ENCODE data around the gene SYNGR3. TPM values are rescaled to one million over a fixed set of nuclear protein-coding genes. Genes with fewer than 3 reads are reported as not detected.

SYNGR3 gene
- total RNA-seq, 1 donor from 2014 or later: 1.4 TPM

GRCh38 chr16:1991948-1992703, 2.4 kb downstream of the SYNGR3 start:
- peak; percentile 97 for DNase-seq (ENCODE audit: low spot score)

GRCh38 chr16:1992704-1993317, 3.0 kb downstream of the SYNGR3 start:
- no peak for DNase-seq (ENCODE audit: low spot score)

- DNase-seq (ENCODE audit: low spot score): no peak
Observed at GRCh38 chr16:1993731-1994131, 4.0 kb downstream of the SYNGR3 start.

- DNase-seq (ENCODE audit: low spot score): no peak
Observed at GRCh38 chr16:1997494-1998359, 8.0 kb downstream of the SYNGR3 start.

- no peak for DNase-seq (ENCODE audit: low spot score)
Observed at GRCh38 chr16:1998360-1998835, 8.6 kb downstream of the SYNGR3 start.

GRCh38 chr16:1998852-1999801, 9.4 kb downstream of the SYNGR3 start:
- DNase-seq (ENCODE audit: low spot score): no peak

DNA sequence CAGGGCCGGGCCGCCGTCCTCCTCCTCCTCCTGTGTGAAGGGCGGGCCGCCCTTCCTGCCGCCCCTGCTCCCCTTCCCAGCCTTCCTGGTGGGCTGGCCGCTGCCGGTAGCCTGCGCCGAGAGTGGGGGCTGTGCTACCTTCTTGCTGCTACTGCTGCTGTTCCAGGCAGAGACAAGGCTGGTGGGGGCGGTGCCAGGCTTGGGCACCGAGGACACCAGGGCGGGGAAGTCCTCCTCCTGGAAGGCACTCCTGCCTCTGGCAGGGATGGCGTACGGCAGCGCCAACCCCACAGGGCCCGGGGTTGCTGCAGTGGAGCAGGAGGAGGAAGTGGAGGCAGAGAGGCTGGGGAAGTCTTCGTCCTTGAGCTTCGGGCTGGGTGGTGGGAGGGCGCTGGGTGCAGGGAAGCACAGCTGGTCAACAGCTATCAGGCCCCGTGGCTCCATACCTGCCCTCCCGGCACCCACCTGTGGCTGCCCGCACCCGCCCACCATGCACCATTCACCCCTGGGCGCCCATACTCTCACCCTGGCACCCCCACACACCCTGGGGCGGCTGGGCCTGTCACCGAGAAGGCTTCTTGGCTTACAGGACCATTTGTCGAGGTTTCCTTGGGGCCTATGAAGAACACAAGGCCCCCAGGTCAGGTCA, 10.2 kb downstream of the SYNGR3 start:
- DNase-seq (ENCODE audit: low spot score): no peak

- no peak for DNase-seq (ENCODE audit: low spot score)
Observed at GRCh38 chr16:2001035-2001434, 11.3 kb downstream of the SYNGR3 start.

GRCh38 chr16:2001456-2002355, 11.9 kb downstream of the SYNGR3 start:
- no peak for DNase-seq (ENCODE audit: low spot score)

- DNase-seq (ENCODE audit: low spot score): no peak
Observed at GRCh38 chr16:2002406-2003230, 12.8 kb downstream of the SYNGR3 start.

DNA sequence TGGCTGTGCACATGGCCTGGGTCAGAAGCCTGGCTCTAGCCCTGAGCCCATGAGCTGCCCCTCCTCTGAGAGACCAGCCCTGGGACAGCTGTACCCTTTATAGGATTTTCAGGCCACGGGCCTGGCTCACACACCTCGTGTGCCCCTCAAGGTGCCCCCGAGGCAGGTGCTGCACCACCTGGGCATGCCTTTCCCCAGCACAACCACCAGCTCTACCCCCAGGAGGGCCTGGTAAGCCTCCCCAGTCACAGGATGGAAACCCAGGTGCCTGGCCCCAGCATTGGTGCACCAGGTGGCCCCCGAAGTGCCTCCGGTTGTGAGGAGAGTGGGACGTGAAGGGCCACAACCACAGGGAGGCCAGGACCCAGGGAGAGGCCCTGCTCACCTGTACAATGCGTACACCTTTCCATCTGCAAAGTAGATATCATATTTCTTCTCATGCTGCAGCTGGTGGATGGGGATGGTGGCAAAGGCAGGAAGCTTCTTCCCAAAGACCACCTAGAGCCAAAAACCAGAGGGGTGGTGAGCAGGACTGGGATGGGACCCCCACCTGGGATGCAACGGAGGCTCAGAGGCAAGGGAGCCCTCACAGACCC, 13.6 kb downstream of the SYNGR3 start:
- no peak for DNase-seq (ENCODE audit: low spot score)

- DNase-seq (ENCODE audit: low spot score): peak; percentile 82
Observed at GRCh38 chr16:2003827-2004641, 14.3 kb downstream of the SYNGR3 start.

DNA sequence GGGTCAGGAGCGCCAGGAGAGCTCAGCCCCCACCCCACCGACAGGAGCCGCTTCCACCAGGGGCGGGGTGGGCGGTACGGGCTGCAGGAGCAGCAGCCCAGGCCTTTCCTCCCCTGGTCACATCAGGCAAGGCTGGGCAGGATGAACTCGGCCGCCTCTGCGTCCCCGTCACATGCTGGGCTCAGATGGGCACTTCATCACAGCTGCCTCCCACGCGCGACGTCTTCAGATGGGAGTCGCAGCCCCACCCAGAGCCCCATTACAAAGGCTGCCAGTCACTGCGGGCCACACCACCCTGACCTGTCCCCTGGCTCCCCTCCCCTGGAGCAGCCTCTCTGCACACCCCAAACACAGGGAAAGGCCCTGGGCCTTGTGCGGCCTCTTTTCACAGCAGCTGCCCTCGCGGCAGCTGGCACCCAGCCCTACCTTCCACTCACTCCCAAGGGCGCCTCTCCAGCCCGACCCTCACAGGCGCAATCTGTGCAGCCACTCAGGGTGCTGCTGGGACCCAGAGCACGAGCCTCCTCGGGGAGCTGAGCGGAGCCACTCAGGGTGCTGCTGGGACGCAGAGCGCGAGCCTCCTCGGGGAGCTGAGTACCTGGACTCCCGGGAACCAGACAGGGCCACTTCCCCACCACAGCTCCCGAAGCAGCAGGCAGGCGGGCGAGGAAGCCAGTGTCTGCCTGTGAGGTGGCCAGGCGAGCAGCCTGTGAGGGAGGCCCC, 15.2 kb downstream of the SYNGR3 start:
- no peak for DNase-seq (ENCODE audit: low spot score)

GRCh38 chr16:2005646-2006045, 15.9 kb downstream of the SYNGR3 start:
- no peak for DNase-seq (ENCODE audit: low spot score)

DNA sequence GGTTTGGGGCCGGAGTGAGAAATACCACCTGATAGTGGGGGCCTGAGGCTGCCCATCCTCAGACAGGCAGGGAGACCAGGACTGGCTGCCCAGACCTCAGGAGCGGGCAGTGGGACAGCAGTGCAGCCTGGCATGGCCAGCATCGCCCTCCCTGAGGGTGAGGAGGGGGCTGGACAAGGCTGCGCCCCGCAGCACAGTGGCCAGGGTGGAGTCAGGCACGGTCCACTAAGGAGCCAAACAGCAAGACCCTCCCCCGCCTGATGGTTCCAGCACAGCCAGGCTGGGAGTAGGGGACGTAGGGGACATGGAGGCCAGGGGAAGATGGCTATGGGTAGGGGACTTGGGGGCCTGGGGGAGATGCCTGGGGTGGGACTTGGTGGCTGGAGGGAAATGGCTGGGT, 16.5 kb downstream of the SYNGR3 start:
- DNase-seq (ENCODE audit: low spot score): no peak

GRCh38 chr16:2007081-2007836, 17.5 kb downstream of the SYNGR3 start:
- DNase-seq (ENCODE audit: low spot score): no peak

Data from mucosa of gallbladder (tissue), 1 donor.